Stimulated activated CD4-positive, alpha-beta T cell treated with anti-CD3 and anti-CD28 coated beads, Interleukin-4, amount 100 ng/mL, for 48 hours (primary cell): Measurements from ENCODE around the gene EPHA5.

Experiments used
- DNase-seq, 2 donors: peaks; one replicate each; pipeline ENCODE4 v3.0.0-alpha.2; 2020; ENCODE audit warnings: low read depth in 2 of 2

The EPHA5 gene

GRCh38 chr4:65624651-65625050 is 45.6 kb downstream of the EPHA5 start:
- DNase-seq = no peak

- no peak for DNase-seq
Measured at GRCh38 chr4:65623506-65623905, 46.8 kb downstream of the EPHA5 start.

- no peak for DNase-seq
Measured at GRCh38 chr4:65617416-65617815, 52.9 kb downstream of the EPHA5 start.

- no peak for DNase-seq
Measured at GRCh38 chr4:65604515-65604914, 65.8 kb downstream of the EPHA5 start.

GRCh38 chr4:65600656-65601055 is 69.6 kb downstream of the EPHA5 start:
- no peak for DNase-seq

- no peak for DNase-seq
Measured at GRCh38 chr4:65599340-65599739, 70.9 kb downstream of the EPHA5 start.

- DNase-seq = no peak
Measured at GRCh38 chr4:65597697-65598096, 72.6 kb downstream of the EPHA5 start.

GRCh38 chr4:65592089-65592488 is 78.2 kb downstream of the EPHA5 start:
- no peak for DNase-seq

- no peak for DNase-seq
Measured at GRCh38 chr4:65589921-65590320, 80.4 kb downstream of the EPHA5 start.

GRCh38 chr4:65589331-65589730 is 81.0 kb downstream of the EPHA5 start:
- DNase-seq = no peak

GRCh38 chr4:65580551-65580950 is 89.7 kb downstream of the EPHA5 start:
- no peak for DNase-seq

- DNase-seq = no peak
Measured at GRCh38 chr4:65566473-65566872, 103.8 kb downstream of the EPHA5 start.

GRCh38 chr4:65561164-65561563 is 109.1 kb downstream of the EPHA5 start:
- no peak for DNase-seq

- DNase-seq = no peak
Measured at GRCh38 chr4:65559270-65559669, 111.0 kb downstream of the EPHA5 start.

- no peak for DNase-seq
Measured at GRCh38 chr4:65552057-65552456, 118.2 kb downstream of the EPHA5 start.

GRCh38 chr4:65550500-65550899 is 119.8 kb downstream of the EPHA5 start:
- no peak for DNase-seq

GRCh38 chr4:65546882-65547416 is 123.3 kb downstream of the EPHA5 start:
- no peak for DNase-seq

- DNase-seq = no peak
Measured at GRCh38 chr4:65538571-65538970, 131.7 kb downstream of the EPHA5 start.

- DNase-seq = no peak
Measured at GRCh38 chr4:65535113-65535512, 135.2 kb downstream of the EPHA5 start.

- no peak for DNase-seq
Measured at GRCh38 chr4:65521666-65522065, 148.6 kb downstream of the EPHA5 start.

GRCh38 chr4:65515646-65516045 is 154.6 kb downstream of the EPHA5 start:
- no peak for DNase-seq

- no peak for DNase-seq
Measured at GRCh38 chr4:65510976-65511375, 159.3 kb downstream of the EPHA5 start.

GRCh38 chr4:65508168-65508567 is 162.1 kb downstream of the EPHA5 start:
- DNase-seq = no peak

GRCh38 chr4:65502131-65502701 is 168.1 kb downstream of the EPHA5 start:
- no peak for DNase-seq
